ENCODE results near the gene SND1.

Gene SND1

GRCh38 chr7:127933146-127933545 lies 281.2 kb downstream of the SND1 start:
- Histone ChIP-seq H3K27me3 (ENCODE audit: control insufficient read depth, low read length) (no peaks in the 10 kb centered on the region), H3K27ac (ENCODE audit: low read depth, low read length) (no peak overlapping the region), H3K4me2 (ENCODE audit: low read length) (no peak overlapping the region), H3K9me2 (replicated peaks; ENCODE audit: control insufficient read depth, low read length) (no peaks in the 10 kb centered on the region), H4K20me1 (ENCODE audit: control insufficient read depth, insufficient read depth, low read depth, low read length) (no peaks in the 10 kb centered on the region), H3K4me1 (ENCODE audit: control insufficient read depth, low read length) (peaks cover 26% of the 10 kb centered on the region), H3K36me3 (ENCODE audit: control insufficient read depth, low read length) (peaks cover 60% of the 10 kb centered on the region), H3K79me2 (ENCODE audit: control insufficient read depth, low read length) (peaks cover under 1% of the 10 kb centered on the region), H3K4me3 (ENCODE audit: low read length) (no peak overlapping the region), H3F3A (ENCODE audit: control insufficient read depth, insufficient read depth) (no peaks in the 10 kb centered on the region), H3K9me3 (ENCODE audit: control insufficient read depth, insufficient read depth, low read length) (no peaks in the 10 kb centered on the region)
- TF ChIP-seq EZH2phosphoT487 (IDR thresholded peaks at IDR 0.05; ENCODE audit: borderline replicate concordance, low read length): no peak
- TF ChIP-seq CTCF (IDR thresholded peaks at IDR 0.05; ENCODE audit: low read depth, low read length, poor library complexity, severe bottlenecking): no peak

- no peak for TF ChIP-seq EZH2phosphoT487 (IDR thresholded peaks at IDR 0.05; ENCODE audit: borderline replicate concordance, low read length)
- no peak for TF ChIP-seq CTCF (IDR thresholded peaks at IDR 0.05; ENCODE audit: low read depth, low read length, poor library complexity, severe bottlenecking)
- Histone ChIP-seq H3K4me3 (ENCODE audit: low read length) (no peak overlapping the region), H3K4me2 (ENCODE audit: low read length) (no peak overlapping the region), H4K20me1 (ENCODE audit: control insufficient read depth, insufficient read depth, low read depth, low read length) (no peaks in the 10 kb centered on the region), H3K27ac (ENCODE audit: low read depth, low read length) (no peak overlapping the region), H3K27me3 (ENCODE audit: control insufficient read depth, low read length) (no peaks in the 10 kb centered on the region), H3K9me2 (replicated peaks; ENCODE audit: control insufficient read depth, low read length) (no peaks in the 10 kb centered on the region), H3K9me3 (ENCODE audit: control insufficient read depth, insufficient read depth, low read length) (no peaks in the 10 kb centered on the region), H3F3A (ENCODE audit: control insufficient read depth, insufficient read depth) (no peaks in the 10 kb centered on the region), H3K4me1 (ENCODE audit: control insufficient read depth, low read length) (peaks cover 10% of the 10 kb centered on the region), H3K79me2 (ENCODE audit: control insufficient read depth, low read length) (no peaks in the 10 kb centered on the region), H3K36me3 (ENCODE audit: control insufficient read depth, low read length) (peaks cover 54% of the 10 kb centered on the region)
Measured at GRCh38 chr7:127934711-127935110, 282.7 kb downstream of the SND1 start.

- H3K4me2 ChIP-seq (ENCODE audit: low read length): no peak overlapping the region
- no peaks in the 10 kb centered on the region for H3K9me3 ChIP-seq (ENCODE audit: control insufficient read depth, insufficient read depth, low read length)
- no peak overlapping the region for H3K27ac ChIP-seq (ENCODE audit: low read depth, low read length)
- no peaks in the 10 kb centered on the region for H3F3A ChIP-seq (ENCODE audit: control insufficient read depth, insufficient read depth)
- no peak for TF ChIP-seq EZH2phosphoT487 (IDR thresholded peaks at IDR 0.05; ENCODE audit: borderline replicate concordance, low read length)
- TF ChIP-seq CTCF (IDR thresholded peaks at IDR 0.05; ENCODE audit: low read depth, low read length, poor library complexity, severe bottlenecking): no peak
- no peak overlapping the region for H3K4me3 ChIP-seq (ENCODE audit: low read length)
- H3K4me1 ChIP-seq (ENCODE audit: control insufficient read depth, low read length): no peaks in the 10 kb centered on the region
- H3K79me2 ChIP-seq (ENCODE audit: control insufficient read depth, low read length): no peaks in the 10 kb centered on the region
- no peaks in the 10 kb centered on the region for H4K20me1 ChIP-seq (ENCODE audit: control insufficient read depth, insufficient read depth, low read depth, low read length)
- no peaks in the 10 kb centered on the region for H3K27me3 ChIP-seq (ENCODE audit: control insufficient read depth, low read length)
- H3K36me3 ChIP-seq (ENCODE audit: control insufficient read depth, low read length): peaks cover 43% of the 10 kb centered on the region
- H3K9me2 ChIP-seq (replicated peaks; ENCODE audit: control insufficient read depth, low read length): no peaks in the 10 kb centered on the region
Measured at GRCh38 chr7:127935847-127936376, 283.9 kb downstream of the SND1 start.
